ENCODE data around the gene SLC39A3.

SLC39A3 gene

DNA sequence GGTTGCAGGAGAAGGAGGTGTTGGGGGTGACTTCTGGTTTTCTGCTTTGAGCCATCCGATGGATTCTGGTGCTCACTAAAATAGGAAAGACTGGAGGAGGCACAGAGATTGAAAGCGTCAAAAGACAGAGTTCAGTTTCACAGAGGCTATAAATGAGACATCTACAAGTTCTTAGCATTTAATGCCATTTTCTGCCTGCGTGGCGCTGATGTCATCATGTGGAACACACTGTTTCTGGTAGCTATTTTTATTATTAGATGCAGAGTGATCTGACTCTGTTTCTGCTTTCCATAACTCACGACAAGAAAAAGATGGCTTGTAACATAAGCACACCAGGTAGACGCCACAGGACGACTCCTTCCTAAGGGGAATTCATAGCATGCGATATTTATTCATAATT is 3.3 kb upstream of the SLC39A3 start:
- TF ChIP-seq, protein P1, sequence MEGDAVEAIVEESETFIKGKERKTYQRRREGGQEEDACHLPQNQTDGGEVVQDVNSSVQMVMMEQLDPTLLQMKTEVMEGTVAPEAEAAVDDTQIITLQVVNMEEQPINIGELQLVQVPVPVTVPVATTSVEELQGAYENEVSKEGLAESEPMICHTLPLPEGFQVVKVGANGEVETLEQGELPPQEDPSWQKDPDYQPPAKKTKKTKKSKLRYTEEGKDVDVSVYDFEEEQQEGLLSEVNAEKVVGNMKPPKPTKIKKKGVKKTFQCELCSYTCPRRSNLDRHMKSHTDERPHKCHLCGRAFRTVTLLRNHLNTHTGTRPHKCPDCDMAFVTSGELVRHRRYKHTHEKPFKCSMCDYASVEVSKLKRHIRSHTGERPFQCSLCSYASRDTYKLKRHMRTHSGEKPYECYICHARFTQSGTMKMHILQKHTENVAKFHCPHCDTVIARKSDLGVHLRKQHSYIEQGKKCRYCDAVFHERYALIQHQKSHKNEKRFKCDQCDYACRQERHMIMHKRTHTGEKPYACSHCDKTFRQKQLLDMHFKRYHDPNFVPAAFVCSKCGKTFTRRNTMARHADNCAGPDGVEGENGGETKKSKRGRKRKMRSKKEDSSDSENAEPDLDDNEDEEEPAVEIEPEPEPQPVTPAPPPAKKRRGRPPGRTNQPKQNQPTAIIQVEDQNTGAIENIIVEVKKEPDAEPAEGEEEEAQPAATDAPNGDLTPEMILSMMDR (IDR thresholded peaks at IDR 0.05; ENCODE audit: insufficient read depth, low read depth, low read length, missing control alignments): no peak
- H3K4me3 ChIP-seq (ENCODE audit: low read length): no peak overlapping the region
- DNase-seq (ENCODE audit: low read depth): no peak

- H3K4me3 ChIP-seq (ENCODE audit: low read length): no peak overlapping the region
- DNase-seq (ENCODE audit: low read depth): no peak
- TF ChIP-seq, protein P1 (IDR thresholded peaks at IDR 0.05; ENCODE audit: insufficient read depth, low read depth, low read length, missing control alignments): no peak
These were observed 468 bp upstream of the SLC39A3 start for GRCh38 chr19:2740314-2740656.

GRCh38 chr19:2736550-2737190 is 3.1 kb downstream of the SLC39A3 start:
- no peak for DNase-seq (ENCODE audit: low read depth)
- TF ChIP-seq, protein P1 (IDR thresholded peaks at IDR 0.05; ENCODE audit: insufficient read depth, low read depth, low read length, missing control alignments): no peak
- H3K4me3 ChIP-seq (ENCODE audit: low read length): no peak overlapping the region

GRCh38 chr19:2735374-2735773 is 4.4 kb downstream of the SLC39A3 start:
- H3K4me3 ChIP-seq (ENCODE audit: low read length): no peak overlapping the region
- TF ChIP-seq, protein P1 (IDR thresholded peaks at IDR 0.05; ENCODE audit: insufficient read depth, low read depth, low read length, missing control alignments): no peak
- DNase-seq (ENCODE audit: low read depth): no peak

DNA sequence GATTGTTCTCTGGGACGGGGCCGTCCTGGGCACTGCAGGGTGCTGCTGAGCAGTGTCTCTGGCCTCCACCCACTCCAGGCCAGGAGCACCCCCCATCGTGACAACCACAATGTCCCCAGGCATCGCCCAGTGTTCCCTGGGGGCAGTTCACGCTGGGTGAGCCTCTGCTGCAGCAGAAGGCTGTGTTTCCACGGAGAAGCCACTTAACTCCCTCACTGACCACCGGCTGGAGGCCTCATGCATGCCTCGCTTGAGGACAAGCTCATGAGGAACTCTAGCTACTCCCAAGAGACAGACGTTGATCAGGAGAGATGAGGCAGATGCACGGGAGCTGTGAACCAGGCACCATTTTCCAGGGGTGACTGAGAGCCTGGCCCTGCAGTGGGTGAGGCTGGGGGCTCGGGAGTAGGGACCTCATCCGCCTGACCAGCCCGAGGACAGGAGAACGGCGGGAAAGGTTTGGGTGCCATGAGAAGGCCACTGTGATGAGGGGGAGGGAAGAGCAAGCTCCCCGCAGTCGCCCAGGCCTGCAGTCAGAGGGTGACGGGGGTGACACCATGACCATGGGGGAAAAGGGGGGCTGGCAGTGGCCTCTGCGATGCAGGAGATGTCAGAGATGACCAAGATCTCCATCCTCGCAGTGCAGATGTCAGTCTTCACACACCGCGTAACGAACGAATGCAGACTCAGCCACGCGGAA is 5.1 kb downstream of the SLC39A3 start:
- no peak overlapping the region for H3K4me3 ChIP-seq (ENCODE audit: low read length)
- TF ChIP-seq, protein P1 (IDR thresholded peaks at IDR 0.05; ENCODE audit: insufficient read depth, low read depth, low read length, missing control alignments): no peak
- DNase-seq (ENCODE audit: low read depth): no peak

GRCh38 chr19:2733930-2734588 is 5.8 kb downstream of the SLC39A3 start:
- no peak overlapping the region for H3K4me3 ChIP-seq (ENCODE audit: low read length)
- DNase-seq (ENCODE audit: low read depth): peak; percentile 82
- TF ChIP-seq, protein P1 (IDR thresholded peaks at IDR 0.05; ENCODE audit: insufficient read depth, low read depth, low read length, missing control alignments): no peak
